HG03025 (cell line): ENCODE data around the gene KNCN.

Source experiments
- ATAC-seq: cut with Tn5 transposase; IDR thresholded peaks from one replicate; pipeline ENCODE4 v1.9.1; 2021; ENCODE audit warnings: mild to moderate bottlenecking, moderate library complexity; ENCODE audit not compliant: unreplicated experiment, low FRiP score

The KNCN gene

GRCh38 chr1:46526691-46527291 is 24.7 kb downstream of the KNCN start:
- no peak for ATAC-seq

DNA sequence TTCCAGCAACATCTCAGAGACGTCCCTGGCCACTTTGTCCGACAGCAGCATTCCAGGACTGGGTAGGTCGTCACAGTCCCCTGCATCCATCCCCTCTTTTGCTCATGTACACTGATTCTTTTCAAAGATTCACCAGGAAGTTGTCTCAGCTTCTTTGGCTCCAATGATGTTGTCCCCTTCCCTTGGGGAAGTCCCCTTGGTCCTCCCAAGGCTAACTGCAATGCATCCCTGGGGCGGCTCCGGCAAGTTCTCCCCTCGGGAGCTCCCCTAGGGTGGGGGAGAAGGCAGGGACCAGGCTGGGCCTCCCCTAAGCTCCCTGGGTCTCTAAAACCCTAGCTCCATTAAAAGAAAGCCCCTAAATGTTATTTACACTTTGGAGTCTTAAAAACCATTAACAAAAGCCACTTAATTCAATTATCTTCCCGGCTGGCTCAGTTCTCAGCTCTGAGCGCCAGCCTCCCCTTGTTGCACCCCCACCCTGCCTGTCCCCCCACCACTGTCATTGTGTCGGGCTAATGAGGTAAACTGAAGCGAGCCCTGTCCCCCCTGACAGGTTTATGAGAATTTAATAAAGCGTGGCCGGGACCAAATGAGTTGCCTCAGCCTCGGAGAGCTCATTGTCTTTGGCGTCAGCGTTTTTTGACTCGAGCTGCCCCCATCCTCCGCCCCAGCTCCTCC is 25.3 kb downstream of the KNCN start:
- ATAC-seq = no peak

GRCh38 chr1:46525253-46525983 is 26.0 kb downstream of the KNCN start:
- ATAC-seq = no peak

DNA sequence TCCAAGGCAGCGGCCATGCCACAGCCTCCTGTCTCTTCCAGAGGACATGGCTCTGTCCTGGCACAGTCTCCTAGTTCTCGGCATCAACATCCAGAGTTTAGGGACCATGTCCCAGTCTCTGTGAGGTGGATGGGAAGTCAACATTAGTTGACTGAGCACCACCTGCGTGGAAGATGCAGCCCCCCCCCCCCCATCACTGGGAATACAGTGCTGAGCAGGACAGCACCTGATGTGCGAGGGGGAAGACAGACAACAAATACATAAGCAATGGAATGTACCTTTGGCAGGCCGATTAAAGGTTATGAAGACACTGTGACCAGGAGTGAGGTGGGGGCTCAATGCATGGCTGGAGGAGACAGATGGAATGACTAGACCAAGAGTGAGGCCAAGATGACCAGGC is 26.6 kb downstream of the KNCN start:
- no peak for ATAC-seq

GRCh38 chr1:46523496-46524353 is 27.7 kb downstream of the KNCN start:
- no peak for ATAC-seq

- ATAC-seq = no peak
These were observed 28.5 kb downstream of the KNCN start for GRCh38 chr1:46522969-46523320.

DNA sequence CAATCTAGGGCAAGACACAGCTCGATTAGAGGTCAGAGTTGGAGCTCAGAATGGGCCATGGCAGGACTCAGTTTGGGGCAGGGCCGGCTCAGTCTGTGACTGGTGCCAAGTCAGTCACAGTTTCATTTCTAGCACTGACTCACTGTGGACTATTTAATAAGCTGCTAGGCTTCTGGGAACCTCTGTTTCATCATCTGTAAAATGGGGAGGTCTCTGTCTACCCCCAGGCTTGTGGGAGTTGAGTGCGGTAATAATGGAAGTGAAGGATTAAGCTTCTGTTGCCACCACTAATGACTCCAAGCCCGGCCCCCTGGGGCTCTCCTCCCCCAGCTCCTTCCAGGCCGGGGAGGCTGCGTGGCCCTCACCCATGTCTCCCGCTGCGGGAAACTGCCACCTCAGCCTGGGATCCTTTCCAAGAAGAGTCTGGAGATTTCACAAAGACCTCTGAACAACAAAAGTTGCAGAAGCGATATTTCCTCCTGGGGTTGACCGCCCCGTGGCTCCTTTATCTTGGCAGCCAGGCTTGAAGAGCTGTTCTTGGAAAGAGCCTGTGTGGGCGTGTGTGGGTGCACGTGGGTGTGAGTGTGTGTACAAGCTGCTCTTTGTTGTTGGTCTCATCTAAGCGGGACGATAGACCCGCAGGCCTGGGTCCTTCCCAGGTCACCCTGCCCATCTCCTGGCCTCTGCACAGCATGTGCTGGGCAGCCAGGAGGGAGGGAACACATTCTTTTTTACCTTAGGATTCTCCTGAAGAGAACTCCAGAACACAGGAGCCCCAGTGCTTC is 29.1 kb downstream of the KNCN start:
- no peak for ATAC-seq

GRCh38 chr1:46521414-46521813 is 30.0 kb downstream of the KNCN start:
- no peak for ATAC-seq

DNA sequence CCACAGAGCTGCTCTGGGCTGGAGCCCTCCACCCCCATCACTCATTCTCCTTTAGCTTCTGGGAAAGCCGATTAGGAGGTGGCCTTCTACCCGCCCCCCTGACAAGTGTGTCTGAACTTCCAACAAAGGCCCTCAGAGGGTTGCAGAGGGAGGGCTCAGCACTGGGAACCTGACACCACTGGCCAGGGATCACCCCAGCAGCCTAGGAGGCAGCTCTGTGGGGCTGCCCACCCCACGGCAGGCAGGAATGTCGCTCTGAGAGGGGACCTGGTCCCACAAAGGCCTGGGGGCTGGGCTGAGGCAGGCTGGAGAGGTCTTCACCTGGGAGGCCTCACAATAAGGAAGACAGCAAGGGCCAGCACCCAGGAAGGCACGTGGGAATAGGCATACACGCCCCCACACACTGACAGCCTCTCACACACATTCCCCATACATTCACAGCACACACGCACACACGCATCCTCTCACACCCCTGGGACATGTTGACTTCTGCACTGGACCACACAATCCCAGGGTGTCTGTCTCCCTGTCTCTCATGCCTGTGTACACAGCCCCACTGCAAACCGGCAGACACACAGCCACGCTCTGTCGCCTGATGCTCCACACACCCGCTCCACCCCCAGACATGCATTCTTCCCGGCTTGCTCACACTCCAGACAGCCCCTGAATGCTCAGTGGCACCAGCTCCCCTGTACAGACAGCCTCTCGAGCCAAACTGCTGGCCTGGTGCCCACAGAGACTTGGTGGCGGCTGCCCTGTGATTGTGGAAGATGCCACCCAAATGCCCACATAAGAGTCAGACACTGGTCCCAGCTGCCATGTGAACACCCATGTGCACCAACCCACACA is 31.2 kb downstream of the KNCN start:
- ATAC-seq = no peak

- ATAC-seq = no peak
These were observed 32.2 kb downstream of the KNCN start for GRCh38 chr1:46519209-46519608.

DNA sequence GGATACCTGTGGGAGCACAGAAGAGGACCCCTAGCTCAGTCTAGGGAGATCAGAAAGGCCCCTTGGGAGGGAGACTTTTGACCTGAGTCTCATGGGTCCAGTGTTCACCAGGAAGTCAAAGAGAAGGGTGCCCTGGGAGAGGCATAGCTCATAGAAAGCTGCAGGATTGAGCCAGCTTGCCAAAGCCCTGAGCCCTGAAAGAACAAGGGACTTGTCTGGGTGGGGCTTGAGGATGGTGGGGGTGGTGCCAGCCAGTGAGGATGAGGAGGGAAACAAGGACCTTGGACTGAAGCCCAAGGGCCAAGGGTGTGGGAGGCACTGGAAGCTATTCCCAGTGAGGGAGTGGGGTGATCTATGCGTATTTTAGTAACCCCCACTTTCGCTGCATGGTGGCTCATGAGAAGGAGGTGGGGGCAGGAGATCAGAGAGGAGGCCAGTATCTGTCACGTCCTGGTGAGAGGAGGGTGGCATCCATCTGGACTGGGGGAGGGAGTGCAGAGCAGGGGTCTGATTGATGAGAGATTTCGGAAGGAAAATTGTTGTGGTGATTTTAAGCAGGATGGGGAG is 33.4 kb downstream of the KNCN start:
- no peak for ATAC-seq

- no peak for ATAC-seq
These were observed 34.3 kb downstream of the KNCN start for GRCh38 chr1:46517010-46517600.

DNA sequence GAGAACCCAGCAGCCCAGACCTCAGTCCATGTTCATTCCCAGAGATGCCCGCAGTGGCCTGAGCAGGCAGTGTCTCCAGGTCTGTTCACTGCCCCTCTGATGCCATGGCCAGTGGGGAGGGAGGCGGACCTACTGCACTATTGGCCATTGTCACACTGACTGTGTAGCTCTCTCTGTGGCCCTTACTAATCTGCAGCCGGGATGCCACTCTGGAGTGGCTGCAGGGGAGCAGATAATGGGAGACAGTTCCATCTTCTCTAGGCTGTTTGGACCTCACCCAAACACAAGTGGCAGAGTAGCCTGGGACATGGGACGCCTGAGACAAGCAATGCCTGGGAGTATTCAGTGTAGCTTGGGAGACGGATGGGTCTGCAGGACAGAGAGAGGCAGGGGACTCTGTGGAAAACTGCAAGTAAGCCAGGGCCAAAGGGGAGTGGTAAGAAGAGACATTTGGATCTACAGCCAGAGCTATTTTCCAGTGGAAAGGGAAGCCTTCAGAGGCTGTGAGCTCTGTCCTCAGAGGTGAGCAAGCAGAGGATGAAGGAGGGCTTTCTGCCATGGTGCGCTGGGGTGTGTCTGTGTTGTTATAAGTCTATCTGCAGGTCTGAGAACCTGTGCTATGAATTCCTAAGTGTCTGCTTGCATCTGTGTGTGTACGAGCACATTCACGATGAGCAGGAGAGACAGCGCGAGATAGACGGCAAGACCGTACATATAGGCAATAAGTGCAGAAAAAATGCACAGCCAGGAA is 35.1 kb downstream of the KNCN start:
- no peak for ATAC-seq

DNA sequence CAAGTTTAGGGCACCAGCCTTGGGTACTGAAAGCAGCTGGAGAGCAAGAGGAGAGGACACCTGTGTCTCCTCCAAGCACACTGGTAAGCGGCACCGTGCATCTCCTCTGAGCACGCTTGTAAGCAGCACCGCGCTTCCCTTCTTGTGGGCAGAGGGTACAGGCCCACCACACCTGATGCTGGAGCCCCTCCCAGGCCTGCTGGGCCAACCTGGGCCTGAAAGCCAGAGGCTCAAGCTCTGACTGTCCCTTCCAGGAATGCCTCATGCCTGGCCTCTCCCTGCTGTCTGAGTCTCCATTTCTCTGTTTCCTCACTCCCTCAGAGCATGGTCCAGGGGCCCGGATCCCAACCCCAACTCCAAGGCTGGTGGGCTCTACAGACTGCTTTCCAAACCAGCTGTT is 35.9 kb downstream of the KNCN start:
- ATAC-seq = no peak

- ATAC-seq = no peak
These were observed 37.9 kb downstream of the KNCN start for GRCh38 chr1:46513536-46513935.

DNA sequence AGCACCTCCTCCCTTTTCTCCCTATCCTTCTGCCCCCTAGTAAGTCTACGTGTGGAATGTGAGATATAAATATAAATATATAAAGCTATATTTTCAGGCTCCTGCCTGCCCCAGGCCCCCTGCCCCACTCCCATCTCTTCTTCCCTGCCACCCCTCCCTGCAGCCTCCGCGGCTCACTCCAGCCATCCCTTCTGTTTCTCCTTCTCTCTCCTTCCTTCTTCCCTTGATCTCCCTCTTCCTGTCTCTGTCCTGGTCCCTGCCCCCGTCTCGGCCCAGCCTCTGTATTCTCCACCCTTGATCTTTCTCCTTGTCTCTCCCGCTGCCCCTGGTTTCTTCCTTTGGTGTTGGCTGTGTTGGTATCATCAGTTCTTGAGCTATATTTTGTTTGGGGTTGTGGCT is 38.7 kb downstream of the KNCN start:
- no peak for ATAC-seq

DNA sequence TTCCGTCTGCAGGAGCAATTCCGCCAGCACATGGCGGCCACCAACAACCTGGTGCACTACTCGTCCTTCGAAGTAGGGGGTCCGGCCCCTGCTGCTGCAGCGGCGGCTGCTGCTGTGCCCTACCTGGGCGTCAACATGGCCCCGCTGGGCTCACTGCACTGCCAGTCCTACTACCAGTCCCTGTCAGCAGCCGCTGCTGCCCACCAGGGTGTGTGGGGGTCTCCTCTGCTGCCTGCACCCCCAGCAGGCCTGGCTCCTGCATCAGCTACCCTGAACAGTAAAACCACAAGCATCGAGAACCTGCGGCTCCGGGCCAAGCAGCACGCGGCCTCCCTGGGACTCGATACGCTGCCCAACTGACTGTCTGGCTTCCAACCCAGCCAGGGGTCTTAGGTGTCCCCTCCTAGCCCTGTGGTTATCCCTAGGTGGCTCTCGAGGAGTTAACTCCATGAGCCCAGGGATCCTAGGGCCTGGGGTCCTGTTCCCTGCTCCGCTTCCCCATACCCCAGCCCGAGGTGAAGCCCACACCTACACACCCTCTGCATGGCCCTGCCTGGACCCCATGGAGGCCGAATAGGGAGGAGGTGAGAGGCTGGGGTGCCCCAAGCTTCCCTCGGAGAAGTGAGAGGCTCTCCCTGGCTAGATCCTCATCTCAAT is 39.2 kb downstream of the KNCN start:
- ATAC-seq = no peak

- ATAC-seq = no peak
These were observed 40.5 kb downstream of the KNCN start for GRCh38 chr1:46510998-46511365.
